Skeletal muscle satellite cell (primary cell): ENCODE results near the gene CS.

ENCODE experiments used
- H3K27me3 ChIP-seq: 2 replicates; pipeline ENCODE4 v1.7.0; 2013; ENCODE audit warnings: low read length; ENCODE audit not compliant: control insufficient read depth, insufficient read depth
- H3K36me3 ChIP-seq: 2 replicates; pipeline ENCODE4 v1.7.0; 2013; ENCODE audit warnings: mild to moderate bottlenecking, control low read depth, low read length; ENCODE audit not compliant: insufficient read depth
- H3K4me1 ChIP-seq: 2 replicates; pipeline ENCODE4 v1.7.0; 2013; ENCODE audit warnings: low read length; ENCODE audit not compliant: control insufficient read depth, insufficient read depth
- H3K4me2 ChIP-seq: 2 replicates; pipeline ENCODE4 v1.7.0; 2013; ENCODE audit warnings: mild to moderate bottlenecking, low read length
- H3K4me3 ChIP-seq: 2 replicates; pipeline ENCODE4 v1.7.0; 2013; ENCODE audit warnings: low read length
- H3K9ac ChIP-seq: 2 replicates; pipeline ENCODE4 v1.7.0; 2013; ENCODE audit warnings: mild to moderate bottlenecking, low read depth, low read length, moderate library complexity
- H3K9me3 ChIP-seq: replicated peaks from 2 replicates; pipeline ENCODE4 v1.7.0; 2013; ENCODE audit warnings: mild to moderate bottlenecking, control low read depth, low read length

CS gene

GRCh38 chr12:56241424-56242303 lies 58.5 kb downstream of the CS start:
- H3K4me1 ChIP-seq = peaks cover 4% of the 10 kb centered on the region
- H3K9ac ChIP-seq = no peak overlapping the region
- H3K4me2 ChIP-seq = no peak overlapping the region
- no peaks in the 10 kb centered on the region for H3K27me3 ChIP-seq
- peaks cover 74% of the 10 kb centered on the region for H3K36me3 ChIP-seq
- no peaks in the 10 kb centered on the region for H3K9me3 ChIP-seq
- no peak overlapping the region for H3K4me3 ChIP-seq

- H3K4me1 ChIP-seq = no peaks in the 10 kb centered on the region
- no peaks in the 10 kb centered on the region for H3K27me3 ChIP-seq
- H3K4me2 ChIP-seq = no peak overlapping the region
- H3K36me3 ChIP-seq = peaks cover 50% of the 10 kb centered on the region
- H3K9ac ChIP-seq = no peak overlapping the region
- H3K4me3 ChIP-seq = no peak overlapping the region
- no peaks in the 10 kb centered on the region for H3K9me3 ChIP-seq
Measured at GRCh38 chr12:56237552-56237951, 62.6 kb downstream of the CS start.

- Histone ChIP-seq H3K9ac (no peak overlapping the region), H3K27me3 (no peaks in the 10 kb centered on the region), H3K4me3 (no peak overlapping the region), H3K4me1 (no peaks in the 10 kb centered on the region), H3K4me2 (no peak overlapping the region), H3K9me3 (no peaks in the 10 kb centered on the region), H3K36me3 (peaks cover 44% of the 10 kb centered on the region)
Measured at GRCh38 chr12:56236985-56237384, 63.1 kb downstream of the CS start.

- H3K4me3 ChIP-seq = no peak overlapping the region
- no peaks in the 10 kb centered on the region for H3K27me3 ChIP-seq
- H3K4me1 ChIP-seq = no peaks in the 10 kb centered on the region
- H3K36me3 ChIP-seq = peaks cover 37% of the 10 kb centered on the region
- no peak overlapping the region for H3K9ac ChIP-seq
- no peaks in the 10 kb centered on the region for H3K9me3 ChIP-seq
- no peak overlapping the region for H3K4me2 ChIP-seq
Measured at GRCh38 chr12:56236091-56236490, 64.0 kb downstream of the CS start.

- H3K4me2 ChIP-seq = no peak overlapping the region
- H3K9me3 ChIP-seq = no peaks in the 10 kb centered on the region
- peaks cover 29% of the 10 kb centered on the region for H3K36me3 ChIP-seq
- no peaks in the 10 kb centered on the region for H3K27me3 ChIP-seq
- no peak overlapping the region for H3K4me3 ChIP-seq
- no peak overlapping the region for H3K9ac ChIP-seq
- H3K4me1 ChIP-seq = no peaks in the 10 kb centered on the region
Measured at GRCh38 chr12:56234746-56235436, 65.2 kb downstream of the CS start.

GRCh38 chr12:56231184-56231582 lies 68.9 kb downstream of the CS start:
- no peaks in the 10 kb centered on the region for H3K27me3 ChIP-seq
- H3K9ac ChIP-seq = no peak overlapping the region
- H3K36me3 ChIP-seq = peaks cover 4% of the 10 kb centered on the region
- H3K4me3 ChIP-seq = no peak overlapping the region
- H3K4me1 ChIP-seq = no peaks in the 10 kb centered on the region
- no peaks in the 10 kb centered on the region for H3K9me3 ChIP-seq
- H3K4me2 ChIP-seq = no peak overlapping the region

GRCh38 chr12:56230432-56231183 lies 69.5 kb downstream of the CS start:
- Histone ChIP-seq H3K36me3 (no peaks in the 10 kb centered on the region), H3K4me2 (no peak overlapping the region), H3K9ac (no peak overlapping the region), H3K9me3 (no peaks in the 10 kb centered on the region), H3K27me3 (no peaks in the 10 kb centered on the region), H3K4me3 (no peak overlapping the region), H3K4me1 (no peaks in the 10 kb centered on the region)

GRCh38 chr12:56229916-56230431 lies 70.2 kb downstream of the CS start, which contains the start of gene SLC39A5:
Gene SLC39A5 (plus strand): TSS chr12:56230051. CDS start chr12:56231275, 1,224 bp downstream.
- no peaks in the 10 kb centered on the region for H3K36me3 ChIP-seq
- H3K9ac ChIP-seq = no peak within 1 kb of the TSS
- H3K9me3 ChIP-seq = no peaks in the 10 kb centered on the region
- H3K4me1 ChIP-seq = peaks cover 4% of the 10 kb centered on the region
- H3K4me2 ChIP-seq = no peak within 1 kb of the TSS
- no peaks in the 10 kb centered on the region for H3K27me3 ChIP-seq
- no peak within 1 kb of the TSS for H3K4me3 ChIP-seq

GRCh38 chr12:56229082-56229481 lies 71.0 kb downstream of the CS start:
- Histone ChIP-seq H3K4me3 (no peak overlapping the region), H3K4me1 (peaks cover 8% of the 10 kb centered on the region), H3K4me2 (no peak overlapping the region), H3K9ac (no peak overlapping the region), H3K27me3 (no peaks in the 10 kb centered on the region), H3K9me3 (no peaks in the 10 kb centered on the region), H3K36me3 (no peaks in the 10 kb centered on the region)

GRCh38 chr12:56224954-56225353 lies 75.2 kb downstream of the CS start:
- Histone ChIP-seq H3K4me3 (peak overlapping the region; percentile 85), H3K9ac (peak overlapping the region; percentile 87), H3K4me1 (peaks cover 25% of the 10 kb centered on the region), H3K27me3 (no peaks in the 10 kb centered on the region), H3K4me2 (peak overlapping the region; percentile 92), H3K36me3 (no peaks in the 10 kb centered on the region), H3K9me3 (no peaks in the 10 kb centered on the region)

GRCh38 chr12:56224102-56224701 lies 75.9 kb downstream of the CS start, which contains the start of gene NABP2:
Gene NABP2 (plus strand): TSS chr12:56224342. CDS start chr12:56224857, 515 bp downstream.
- H3K4me2 ChIP-seq = peak within 1 kb of the TSS; percentile 92
- H3K4me1 ChIP-seq = peaks cover 26% of the 10 kb centered on the region
- no peaks in the 10 kb centered on the region for H3K9me3 ChIP-seq
- H3K27me3 ChIP-seq = no peaks in the 10 kb centered on the region
- peak within 1 kb of the TSS; percentile 87 for H3K9ac ChIP-seq
- peak within 1 kb of the TSS; percentile 85 for H3K4me3 ChIP-seq
- H3K36me3 ChIP-seq = no peaks in the 10 kb centered on the region
